Activated CD4-positive, alpha-beta T cell treated with anti-CD3 and anti-CD28 coated beads for 24 hours (primary cell): ENCODE measurements around the gene CETP.
A peak's percentile ranks its signal among the peaks of the same experiment; 100 is the strongest.

ENCODE experiments used
- DNase-seq, 2 donors: peaks; one replicate each; pipeline ENCODE4 v3.0.0-alpha.2; 2020; ENCODE audit warnings: low read depth in 2 of 2

The CETP gene

DNA sequence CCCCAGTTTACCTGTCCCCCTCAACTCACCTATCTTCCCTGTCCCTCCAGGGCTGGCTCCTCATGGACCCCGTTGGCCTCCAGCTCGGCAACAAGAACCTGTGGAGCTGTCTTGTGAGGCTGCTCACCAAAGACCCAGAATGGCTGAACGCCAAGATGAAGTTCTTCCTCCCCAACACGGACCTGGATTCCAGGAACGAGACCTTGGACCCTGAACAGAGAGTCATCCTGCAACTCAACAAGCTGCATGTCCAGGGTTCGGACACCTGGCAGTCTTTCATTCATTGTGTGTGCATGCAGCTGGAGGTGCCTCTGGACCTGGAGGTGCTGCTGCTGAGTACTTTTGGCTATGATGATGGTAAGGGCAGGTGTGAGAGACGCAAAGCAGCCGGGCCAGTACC is 58.9 kb downstream of the CETP start:
- no peak for DNase-seq

DNA sequence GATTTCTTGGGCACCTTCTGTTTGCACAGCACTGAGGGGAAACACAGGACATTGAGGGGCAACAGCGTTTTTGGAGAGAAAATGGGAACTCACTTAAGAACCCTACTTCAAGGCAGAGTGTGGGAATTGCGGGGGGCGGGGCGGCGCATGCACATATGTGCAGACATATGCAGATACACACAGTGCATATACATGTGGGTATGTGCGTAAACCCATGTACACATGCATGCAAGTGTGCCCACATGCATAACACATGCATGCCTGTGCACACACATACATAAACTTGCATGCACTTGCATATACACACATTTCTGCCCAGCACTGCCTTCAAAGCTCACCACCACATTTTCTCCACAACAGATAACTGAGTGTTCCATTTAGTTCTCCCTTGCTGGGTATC is 60.0 kb downstream of the CETP start:
- no peak for DNase-seq

DNA sequence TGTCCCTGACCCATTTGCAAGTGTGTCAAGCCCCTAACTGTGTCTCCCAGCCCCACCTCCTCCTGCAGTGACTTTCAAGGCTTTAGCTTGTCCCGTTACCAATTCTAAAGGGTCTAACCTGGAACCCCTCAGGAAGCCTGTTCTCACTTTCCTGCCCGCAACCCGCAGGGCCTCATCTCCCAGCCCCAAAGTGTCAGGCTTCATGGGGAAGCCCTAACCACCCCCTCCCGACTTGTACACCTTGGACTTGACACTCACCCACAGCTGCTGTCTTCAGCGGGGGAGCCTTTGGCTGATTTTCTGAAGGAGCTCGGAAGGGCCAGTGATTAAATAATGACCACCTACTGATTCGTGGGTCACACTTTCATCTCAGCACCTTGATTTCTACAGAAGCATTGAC is 60.7 kb downstream of the CETP start:
- DNase-seq, result no peak

DNA sequence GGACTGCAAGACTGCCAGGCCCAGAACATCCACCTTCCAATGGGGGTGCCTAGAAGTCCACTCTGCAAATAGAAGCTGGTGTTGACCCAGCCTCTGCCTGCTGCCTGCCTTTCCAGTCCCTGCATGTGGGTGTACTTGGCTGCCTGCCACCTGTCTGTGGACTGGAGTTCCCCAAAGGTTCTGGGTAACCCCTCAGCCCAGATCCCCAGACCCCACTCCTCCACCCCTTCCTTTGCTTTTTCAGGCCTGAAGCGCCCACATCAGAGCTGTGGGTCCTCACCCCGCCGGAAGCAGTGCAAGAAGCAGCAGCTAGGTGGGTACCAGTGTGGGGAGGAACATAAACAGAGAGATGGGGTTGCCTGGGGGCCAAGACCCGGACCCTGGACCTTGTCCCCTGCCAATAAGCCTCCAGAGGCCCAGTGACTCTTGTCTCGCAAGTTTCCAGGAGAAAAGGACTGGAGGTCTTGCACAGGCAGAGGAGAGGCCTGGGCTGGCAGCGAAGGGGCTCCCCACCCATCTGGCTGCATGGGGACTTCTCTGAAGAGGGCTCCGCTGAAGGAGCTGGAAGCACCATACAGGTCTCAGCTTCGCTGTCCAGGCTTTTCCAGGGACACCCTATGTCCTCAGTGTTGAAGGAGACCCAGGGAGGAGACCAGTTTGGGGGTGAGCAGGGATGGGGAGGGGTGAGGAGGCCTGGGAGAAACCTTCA is 61.9 kb downstream of the CETP start:
- DNase-seq, result peak; percentile 40 to 61

DNA sequence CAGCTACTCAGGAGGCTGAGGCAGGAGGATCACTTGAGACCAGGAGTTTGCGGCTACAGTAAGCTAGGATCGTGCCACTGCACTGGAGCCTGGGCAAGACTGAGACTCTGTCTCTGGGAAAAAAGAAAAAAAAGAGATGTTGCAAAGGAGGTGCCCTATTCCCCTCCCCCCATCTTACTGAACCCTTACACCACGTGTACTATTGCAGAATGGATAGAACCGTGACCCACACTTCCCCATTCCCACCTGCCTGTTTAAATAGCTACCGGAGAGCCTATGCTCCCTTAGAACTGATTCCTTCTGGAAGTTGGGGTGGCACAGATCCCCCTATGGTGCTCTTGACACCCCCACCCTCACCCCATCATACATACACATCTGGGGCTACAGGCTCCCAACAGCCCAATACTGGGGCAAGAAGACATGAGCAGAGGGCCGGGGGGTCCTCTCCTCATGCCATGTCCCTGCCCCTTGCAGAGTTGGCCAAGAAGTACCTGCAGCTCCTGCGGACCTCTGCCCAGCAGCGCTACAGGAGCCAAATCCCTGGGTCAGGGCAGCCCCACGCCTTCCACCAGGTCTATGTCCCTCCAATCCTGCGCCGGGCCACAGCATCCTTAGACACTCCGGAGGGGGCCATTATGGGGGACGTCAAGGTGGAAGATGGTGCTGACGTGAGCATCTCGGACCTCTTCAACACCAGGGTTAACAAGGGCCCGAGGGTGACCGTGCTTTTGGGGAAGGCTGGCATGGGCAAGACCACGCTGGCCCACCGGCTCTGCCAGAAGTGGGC is 63.3 kb downstream of the CETP start:
- DNase-seq, result no peak

DNA sequence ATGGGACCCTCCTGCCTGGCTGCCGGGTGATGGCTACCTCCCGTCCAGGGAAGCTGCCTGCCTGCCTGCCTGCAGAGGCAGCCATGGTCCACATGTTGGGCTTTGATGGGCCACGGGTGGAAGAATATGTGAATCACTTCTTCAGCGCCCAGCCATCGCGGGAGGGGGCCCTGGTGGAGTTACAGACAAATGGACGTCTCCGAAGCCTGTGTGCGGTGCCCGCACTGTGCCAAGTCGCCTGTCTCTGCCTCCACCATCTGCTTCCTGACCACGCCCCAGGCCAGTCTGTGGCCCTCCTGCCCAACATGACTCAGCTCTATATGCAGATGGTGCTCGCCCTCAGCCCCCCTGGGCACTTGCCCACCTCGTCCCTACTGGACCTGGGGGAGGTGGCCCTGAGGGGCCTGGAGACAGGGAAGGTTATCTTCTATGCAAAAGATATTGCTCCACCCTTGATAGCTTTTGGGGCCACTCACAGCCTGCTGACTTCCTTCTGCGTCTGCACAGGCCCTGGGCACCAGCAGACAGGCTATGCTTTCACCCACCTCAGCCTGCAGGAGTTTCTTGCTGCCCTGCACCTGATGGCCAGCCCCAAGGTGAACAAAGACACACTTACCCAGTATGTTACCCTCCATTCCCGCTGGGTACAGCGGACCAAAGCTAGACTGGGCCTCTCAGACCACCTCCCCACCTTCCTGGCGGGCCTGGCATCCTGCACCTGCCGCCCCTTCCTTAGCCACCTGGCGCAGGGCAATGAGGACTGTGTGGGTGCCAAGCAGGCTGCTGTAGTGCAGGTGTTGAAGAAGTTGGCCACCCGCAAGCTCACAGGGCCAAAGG is 64.4 kb downstream of the CETP start:
- no peak for DNase-seq

DNA sequence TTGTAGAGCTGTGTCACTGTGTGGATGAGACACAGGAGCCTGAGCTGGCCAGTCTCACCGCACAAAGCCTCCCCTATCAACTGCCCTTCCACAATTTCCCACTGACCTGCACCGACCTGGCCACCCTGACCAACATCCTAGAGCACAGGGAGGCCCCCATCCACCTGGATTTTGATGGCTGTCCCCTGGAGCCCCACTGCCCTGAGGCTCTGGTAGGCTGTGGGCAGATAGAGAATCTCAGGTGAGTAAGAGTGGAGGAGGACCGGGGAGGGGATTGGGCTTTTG is 65.0 kb downstream of the CETP start:
- no peak for DNase-seq

DNA sequence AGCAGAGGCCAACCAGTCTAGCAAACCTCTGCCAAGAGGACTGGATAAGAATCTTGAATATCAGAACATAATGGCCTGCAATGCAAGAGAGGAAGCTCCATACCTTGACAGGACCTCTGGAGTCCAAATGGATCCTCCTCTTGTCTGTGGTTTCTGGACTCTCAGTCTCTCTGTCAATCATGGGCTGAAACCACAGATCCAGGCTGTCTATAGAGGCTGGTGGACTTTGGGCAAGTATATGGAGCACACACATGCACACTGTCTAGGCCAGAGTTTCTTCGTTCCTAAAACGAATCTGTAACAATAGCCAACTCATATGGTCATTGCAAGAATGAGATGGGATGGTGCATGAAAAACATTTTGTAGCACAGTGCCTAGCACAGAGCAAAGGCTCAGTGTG is 65.3 kb downstream of the CETP start:
- DNase-seq, result no peak

DNA sequence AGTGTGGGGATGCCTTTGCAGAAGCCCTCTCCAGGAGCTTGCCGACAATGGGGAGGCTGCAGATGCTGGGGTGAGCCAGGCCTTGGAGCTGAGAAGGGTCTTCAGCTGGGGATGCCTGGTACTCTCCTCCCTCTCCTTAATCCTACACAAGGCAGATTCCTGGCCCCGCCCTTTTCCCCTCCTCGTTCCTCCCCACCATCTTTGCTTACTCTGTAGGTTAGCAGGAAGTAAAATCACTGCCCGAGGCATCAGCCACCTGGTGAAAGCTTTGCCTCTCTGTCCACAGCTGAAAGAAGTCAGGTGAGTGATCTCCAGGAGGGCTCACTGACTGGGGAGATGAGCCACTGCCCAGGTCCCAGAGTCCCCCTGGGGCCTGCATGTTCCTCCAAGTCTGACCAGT is 66.3 kb downstream of the CETP start:
- DNase-seq, result no peak

DNA sequence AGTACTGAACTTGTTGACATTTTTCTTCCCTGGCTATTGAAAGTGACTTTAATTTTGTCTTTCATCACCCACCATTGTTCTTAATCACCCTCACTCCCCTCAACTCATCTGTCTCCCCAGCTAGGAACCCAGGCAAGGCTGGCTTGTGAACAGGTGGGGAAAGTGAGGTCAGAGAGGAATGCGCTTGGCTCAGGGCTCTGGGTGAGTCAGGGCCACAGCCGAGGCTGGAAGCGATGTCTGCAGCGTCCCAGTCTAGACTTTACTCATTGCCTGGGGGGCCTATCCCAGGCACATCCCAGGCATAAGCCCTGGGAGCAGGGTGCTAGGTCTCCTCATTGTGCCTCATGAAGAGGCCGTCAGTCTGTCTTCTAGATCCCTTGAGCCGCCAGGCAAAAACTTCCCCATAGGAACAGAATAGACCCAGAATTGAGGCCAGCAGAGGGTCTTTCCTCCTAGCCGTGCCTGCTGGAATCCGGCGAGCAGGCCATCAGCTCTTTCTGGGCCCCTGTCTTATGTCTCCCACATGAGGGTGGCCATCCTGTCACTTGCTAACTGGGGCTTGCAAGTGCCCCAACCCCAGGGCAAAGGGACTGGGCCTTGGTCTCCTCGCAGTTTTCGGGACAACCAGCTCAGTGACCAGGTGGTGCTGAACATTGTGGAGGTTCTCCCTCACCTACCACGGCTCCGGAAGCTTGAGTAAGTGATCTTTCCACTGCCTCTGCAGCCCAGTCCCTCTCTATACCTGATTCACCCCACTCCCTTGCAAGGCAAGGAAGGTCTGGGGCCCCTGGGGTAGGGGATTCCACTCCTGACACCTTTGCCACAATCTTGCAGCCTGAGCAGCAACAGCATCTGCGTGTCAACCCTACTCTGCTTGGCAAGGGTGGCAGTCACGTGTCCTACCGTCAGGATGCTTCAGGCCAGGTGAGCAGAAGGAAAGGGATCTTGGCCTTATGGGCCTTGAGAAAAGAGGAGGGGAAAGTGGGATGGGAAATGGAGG is 67.7 kb downstream of the CETP start:
- DNase-seq, result no peak

DNA sequence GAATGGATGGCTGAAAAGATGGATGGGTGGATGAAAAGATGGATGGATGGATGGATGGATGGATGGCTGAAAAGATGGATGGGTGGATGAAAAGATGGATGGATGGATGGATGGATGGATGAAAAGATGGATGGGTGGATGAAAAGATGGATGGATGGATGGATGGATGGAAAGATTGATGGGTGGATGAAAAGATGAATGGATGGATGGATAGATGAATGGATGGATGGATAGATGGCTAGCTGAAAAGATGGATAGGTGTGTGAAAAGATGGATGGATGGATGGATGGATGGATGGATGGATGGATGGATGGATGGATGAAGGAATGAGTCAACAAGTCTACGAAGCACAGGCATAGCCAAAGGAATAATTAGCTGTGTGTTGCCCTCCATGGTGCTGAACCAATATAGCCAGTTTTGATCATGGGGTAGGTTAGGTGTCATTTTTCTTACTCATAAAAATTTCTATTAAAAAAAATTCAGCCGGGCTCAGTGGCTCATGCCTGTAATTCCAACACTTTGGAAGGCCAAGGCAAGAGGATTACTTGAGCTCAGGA is 68.7 kb downstream of the CETP start:
- DNase-seq, result no peak

DNA sequence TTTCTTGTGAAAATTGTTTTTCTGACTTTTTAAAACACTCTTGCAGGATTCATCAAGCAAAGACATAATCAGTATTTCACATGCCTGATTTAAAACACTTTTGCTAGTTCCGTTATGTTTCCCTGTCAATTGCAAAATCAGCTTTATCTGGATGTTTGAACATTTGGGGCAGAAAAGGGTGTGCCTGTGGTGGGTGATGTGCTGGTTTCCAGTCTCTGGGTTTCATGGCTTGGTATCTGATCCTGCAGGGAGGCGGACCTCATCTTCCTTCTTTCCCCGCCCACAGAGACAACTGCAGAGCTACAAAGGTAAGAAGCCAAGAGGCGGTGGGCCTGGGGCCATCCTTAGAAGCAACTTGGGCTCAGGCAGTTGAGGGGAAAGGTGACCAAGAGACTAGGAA is 69.4 kb downstream of the CETP start:
- no peak for DNase-seq

DNA sequence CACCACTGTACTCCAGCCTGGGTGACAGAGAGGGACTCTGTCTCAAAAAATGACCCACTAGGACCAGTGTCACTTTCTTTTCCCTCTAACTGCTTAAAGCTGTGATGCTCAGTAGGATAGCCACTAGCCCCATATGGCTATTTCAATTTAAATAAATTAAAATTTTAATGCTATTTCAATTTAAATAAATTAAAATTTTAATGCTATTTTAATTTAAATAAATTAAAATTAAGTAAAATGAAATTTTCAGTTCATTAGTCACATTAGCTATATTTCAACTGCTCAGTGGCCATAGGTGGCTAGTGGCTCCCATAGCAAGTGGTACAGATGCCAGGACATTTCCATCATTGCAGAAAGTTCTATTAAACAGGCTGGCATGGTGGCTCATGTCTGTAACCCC is 70.6 kb downstream of the CETP start:
- DNase-seq, result no peak

DNA sequence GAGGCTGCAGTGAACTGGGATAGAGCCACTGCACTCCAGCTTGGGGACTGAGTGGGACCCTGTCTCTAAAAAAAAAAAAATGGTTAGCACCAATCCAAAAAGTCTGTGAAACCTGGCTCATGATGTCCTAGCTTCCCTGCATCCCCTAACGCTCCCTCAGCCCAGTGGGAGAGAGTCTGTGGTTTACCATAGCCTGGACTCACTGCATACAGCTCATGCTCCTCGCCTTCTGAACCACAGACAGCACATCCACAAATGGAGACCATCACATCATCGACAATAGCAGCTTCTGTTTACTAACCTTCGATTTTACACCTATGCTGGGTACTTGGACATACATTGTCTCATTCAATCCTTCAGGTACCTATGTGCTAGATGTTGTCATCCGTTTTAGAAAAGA is 71.2 kb downstream of the CETP start:
- no peak for DNase-seq
